Peyer's patch (tissue), 4 donors: Measurements from ENCODE around the gene CBX5.

ENCODE experiments used
- POLR2A ChIP-seq, 2 donors: fragments of 450-650 bp; IDR thresholded peaks; one replicate each; pipeline ENCODE4 v1.5.1; 2017; ENCODE audit warnings: antibody characterized with exemption in 2 of 2, mild to moderate bottlenecking in 2 of 2, moderate library complexity in 2 of 2
- TF ChIP-seq, protein P1 (sequence below), 6 experiments: fragments of 450-650 bp in 4 of 6; fragments of 200-600 bp in 2 of 6; sonication (generic) in 1 of 6; IDR thresholded peaks; one replicate each; pipeline ENCODE4 v1.5.1; 2017 to 2019; ENCODE audit warnings: antibody characterized with exemption in 6 of 6, mild to moderate bottlenecking in 3 of 6, moderate library complexity in 1 of 6

DNA sequence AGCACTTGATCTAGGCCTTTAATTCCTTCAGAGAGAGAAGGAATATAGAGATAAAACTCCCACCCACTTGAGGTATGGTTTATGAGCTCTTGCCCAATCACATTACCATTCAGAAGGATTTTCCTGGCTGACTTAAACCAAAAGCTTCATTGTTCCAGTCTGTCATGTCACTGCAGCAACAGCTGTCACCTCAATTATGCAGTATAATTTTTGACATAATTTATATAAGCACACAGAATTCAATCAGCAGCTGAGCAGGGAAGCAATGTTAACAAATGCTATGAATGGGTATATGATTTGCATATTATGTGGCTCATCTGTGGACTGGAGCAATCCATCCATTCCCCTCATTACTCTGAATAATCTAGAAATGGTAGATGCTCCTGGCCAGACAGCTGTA is 40.3 kb downstream of the CBX5 start:
- TF ChIP-seq POLR2A (IDR thresholded peaks at IDR 0.05) = no peak
- TF ChIP-seq, protein P1, sequence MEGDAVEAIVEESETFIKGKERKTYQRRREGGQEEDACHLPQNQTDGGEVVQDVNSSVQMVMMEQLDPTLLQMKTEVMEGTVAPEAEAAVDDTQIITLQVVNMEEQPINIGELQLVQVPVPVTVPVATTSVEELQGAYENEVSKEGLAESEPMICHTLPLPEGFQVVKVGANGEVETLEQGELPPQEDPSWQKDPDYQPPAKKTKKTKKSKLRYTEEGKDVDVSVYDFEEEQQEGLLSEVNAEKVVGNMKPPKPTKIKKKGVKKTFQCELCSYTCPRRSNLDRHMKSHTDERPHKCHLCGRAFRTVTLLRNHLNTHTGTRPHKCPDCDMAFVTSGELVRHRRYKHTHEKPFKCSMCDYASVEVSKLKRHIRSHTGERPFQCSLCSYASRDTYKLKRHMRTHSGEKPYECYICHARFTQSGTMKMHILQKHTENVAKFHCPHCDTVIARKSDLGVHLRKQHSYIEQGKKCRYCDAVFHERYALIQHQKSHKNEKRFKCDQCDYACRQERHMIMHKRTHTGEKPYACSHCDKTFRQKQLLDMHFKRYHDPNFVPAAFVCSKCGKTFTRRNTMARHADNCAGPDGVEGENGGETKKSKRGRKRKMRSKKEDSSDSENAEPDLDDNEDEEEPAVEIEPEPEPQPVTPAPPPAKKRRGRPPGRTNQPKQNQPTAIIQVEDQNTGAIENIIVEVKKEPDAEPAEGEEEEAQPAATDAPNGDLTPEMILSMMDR (IDR thresholded peaks at IDR 0.05) = no peak
